T-helper 17 cell (primary cell): ENCODE results near the gene ZBTB24. TPM values are rescaled to one million over a fixed set of nuclear protein-coding genes. Genes with fewer than 3 reads are reported as not detected.
"Not testable (repeated sequence)": the region's sequence is repeated elsewhere in the genome, so short reads cannot be mapped to it uniquely, and the experiment has no call there.

Experiments used
- ATAC-seq: fragments of 150-1000 bp; cut with Tn5 transposase; 2 replicates; pipeline ENCODE4 v1.10.0; 2021; ENCODE audit warnings: mild to moderate bottlenecking, moderate library complexity
- DNase-seq, 3 donors: peaks; one replicate each; pipeline versions ENCODE4 v3.0.0 to v3.0.0-alpha.2; 2020 to 2021
- H3K9me3 ChIP-seq: one replicate; pipeline ENCODE4 v1.7.0; 2013; ENCODE audit warnings: low read length, mild to moderate bottlenecking; ENCODE audit not compliant: control insufficient read depth, poor library complexity, severe bottlenecking
- H3K27ac Mint-ChIP-seq: one replicate; pipeline ENCODE4 v1.8.0; 2022; ENCODE audit warnings: mild to moderate bottlenecking, moderate library complexity, mixed read lengths
- H3K27me3 Mint-ChIP-seq: one replicate; pipeline ENCODE4 v1.8.0; 2022; ENCODE audit warnings: mixed read lengths
- H3K36me3 Mint-ChIP-seq: one replicate; pipeline ENCODE4 v1.8.0; 2022; ENCODE audit warnings: low read depth, mixed read lengths
- H3K4me1 Mint-ChIP-seq: one replicate; pipeline ENCODE4 v1.8.0; 2022; ENCODE audit warnings: mild to moderate bottlenecking, mixed read lengths
- H3K4me3 Mint-ChIP-seq: one replicate; pipeline ENCODE4 v1.8.0; 2022; ENCODE audit warnings: mild to moderate bottlenecking, moderate library complexity, mixed read lengths
- total RNA-seq, 4 donors: library from RNA in 2 of 4; stranded (reverse) in 2 of 4; gene quantifications; one replicate each; pipeline ENCODE4 v1.2.3 and lab custom pipeline; 2022 to 2026

The ZBTB24 gene
- total RNA-seq, 2 donors from 2014 or later, result 14.3 to 15.3 TPM

DNA sequence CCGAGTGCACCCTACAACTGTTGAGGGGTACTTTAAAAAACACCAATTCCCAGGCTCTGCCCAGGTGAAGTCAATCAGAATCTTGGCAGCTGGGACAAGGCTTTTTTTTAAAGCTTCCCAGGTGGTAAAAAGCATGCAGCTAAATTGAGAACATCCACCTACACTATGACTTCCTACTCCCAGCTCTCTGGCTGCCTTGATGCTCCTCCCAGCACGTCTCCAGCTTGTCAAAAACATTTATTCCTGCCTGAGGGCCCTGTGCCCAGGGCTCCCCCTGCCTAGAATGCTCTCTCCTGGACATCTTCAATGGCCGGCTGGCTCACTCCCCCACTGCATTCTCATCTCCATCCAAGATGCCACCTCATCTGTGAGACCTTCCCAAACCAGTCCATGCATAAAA is 9.9 kb downstream of the ZBTB24 start:
- peaks cover 55% of the 10 kb centered on the region for H3K4me1 Mint-ChIP-seq

DNA sequence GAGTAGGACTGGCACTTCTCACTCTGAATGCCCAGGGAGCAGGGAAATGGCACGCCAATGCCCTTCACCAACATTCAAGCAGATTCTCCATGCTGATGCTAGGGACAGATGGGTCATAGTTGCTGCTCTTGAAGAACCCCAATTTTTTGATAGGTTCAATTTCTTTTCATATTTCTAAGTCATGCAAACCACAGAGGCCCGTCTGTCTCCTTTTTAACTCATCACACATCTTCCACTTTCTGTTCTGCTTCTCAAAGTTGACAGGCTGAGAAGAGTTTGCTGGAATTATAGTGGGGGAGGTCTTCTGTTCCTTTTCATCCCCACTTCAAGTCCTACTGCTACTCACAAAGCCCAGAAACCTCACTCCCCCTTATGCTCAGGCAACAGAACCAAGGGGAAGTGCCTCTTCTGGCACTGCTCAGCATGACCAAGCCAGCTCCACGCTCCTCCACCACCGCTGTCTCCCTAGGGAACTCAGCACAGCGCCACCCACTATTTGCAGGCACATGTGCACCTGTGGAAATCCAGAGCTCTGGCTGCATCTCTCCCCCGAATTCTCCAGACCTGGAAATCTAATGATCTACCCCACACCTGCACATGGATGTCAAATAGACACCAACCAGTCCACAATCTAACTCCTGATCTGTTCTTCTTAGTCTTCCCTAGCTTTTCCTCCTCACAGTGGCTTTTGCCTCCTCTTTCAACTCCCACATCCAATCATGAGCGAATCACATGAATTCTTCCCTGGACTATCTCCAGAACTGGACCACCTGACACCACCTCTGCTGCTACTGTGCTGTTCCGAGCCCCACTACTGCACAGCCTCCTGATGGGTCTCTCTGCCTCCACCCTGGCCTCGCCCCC is 10.7 kb downstream of the ZBTB24 start:
- H3K27me3 Mint-ChIP-seq, result no peaks in the 10 kb centered on the region
- peaks cover 52% of the 10 kb centered on the region for H3K4me1 Mint-ChIP-seq
- H3K9me3 ChIP-seq, result no peaks in the 10 kb centered on the region
- ATAC-seq (no peak), DNase-seq (no peak)
- peaks cover 24% of the 10 kb centered on the region for H3K36me3 Mint-ChIP-seq
- no peak overlapping the region for H3K4me3 Mint-ChIP-seq
- peak overlapping the region; percentile 67 for H3K27ac Mint-ChIP-seq

More for the DNA sequence above, 9.9 kb downstream of the ZBTB24 start:
- peak overlapping the region; percentile 67 for H3K27ac Mint-ChIP-seq
- H3K27me3 Mint-ChIP-seq, result no peaks in the 10 kb centered on the region
- H3K9me3 ChIP-seq, result no peaks in the 10 kb centered on the region
- peaks cover 21% of the 10 kb centered on the region for H3K36me3 Mint-ChIP-seq
- no peak for ATAC-seq
- DNase-seq, result no peak
- no peak overlapping the region for H3K4me3 Mint-ChIP-seq

DNA sequence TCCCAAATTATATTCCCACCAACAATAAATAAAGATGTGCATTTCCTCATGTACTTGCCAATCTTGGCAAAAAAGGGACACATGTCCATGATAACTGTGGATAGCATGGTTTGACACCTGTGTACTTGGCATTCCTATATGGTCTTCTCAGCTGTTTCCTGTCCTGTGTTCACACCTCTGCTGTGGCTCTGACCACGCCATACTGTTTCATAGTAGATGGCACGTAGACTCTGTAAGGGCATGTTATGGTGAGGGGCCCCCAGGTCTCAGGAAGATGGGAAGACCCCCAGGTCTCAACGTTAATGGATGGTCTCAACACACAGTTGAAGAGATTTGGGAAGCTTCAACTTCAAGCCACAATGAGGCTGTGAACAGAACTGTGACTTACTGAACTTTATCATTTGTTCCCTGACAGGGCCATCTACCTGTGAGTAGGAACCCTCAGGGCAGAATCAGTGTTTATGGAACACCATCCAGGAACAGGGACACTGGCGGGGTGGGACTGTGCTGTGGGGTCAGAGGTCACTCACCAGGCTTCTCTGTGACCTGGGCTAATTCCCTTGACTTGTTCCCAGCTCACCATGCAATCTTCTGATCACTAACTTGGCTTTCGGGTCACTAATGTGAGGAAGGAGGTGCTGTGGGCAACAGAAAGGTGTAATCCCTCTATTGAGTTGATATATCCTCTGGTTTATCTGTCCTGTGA is 11.8 kb downstream of the ZBTB24 start:
- peaks cover 24% of the 10 kb centered on the region for H3K36me3 Mint-ChIP-seq
- peaks cover 48% of the 10 kb centered on the region for H3K4me1 Mint-ChIP-seq
- DNase-seq (no peak), ATAC-seq (no peak)
- no peaks in the 10 kb centered on the region for H3K27me3 Mint-ChIP-seq
- peak overlapping the region; percentile 67 for H3K27ac Mint-ChIP-seq
- H3K4me3 Mint-ChIP-seq, result no peak overlapping the region
- H3K9me3 ChIP-seq, result no peaks in the 10 kb centered on the region

DNA sequence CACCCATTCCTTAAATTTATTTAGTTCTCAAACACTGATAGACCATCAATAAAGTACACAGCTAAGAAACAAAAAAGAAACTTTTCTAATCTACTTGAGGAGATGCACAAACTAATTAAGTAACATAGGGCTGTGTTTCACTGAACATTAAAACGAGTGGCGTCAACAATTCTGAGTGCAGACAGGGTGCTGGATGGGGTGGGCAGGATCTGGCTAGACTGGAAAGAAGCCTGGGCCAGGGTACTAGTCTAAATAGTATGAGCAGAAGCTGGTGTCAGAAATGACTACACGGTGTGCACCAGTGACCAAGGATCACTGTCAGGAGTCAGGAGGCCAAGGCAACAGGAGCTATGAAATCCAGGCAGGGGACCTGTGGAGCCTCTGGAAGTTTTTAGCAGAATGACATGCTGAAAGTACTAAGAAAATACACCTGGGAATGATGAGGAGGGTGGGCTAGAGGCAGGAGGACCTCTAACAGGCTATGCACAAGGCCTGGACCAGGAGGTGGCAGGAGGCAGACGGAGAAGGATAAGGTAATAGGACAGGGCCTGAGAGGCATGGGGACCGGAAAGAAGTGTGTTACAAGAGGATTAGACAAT is 13.3 kb downstream of the ZBTB24 start:
- peak overlapping the region; percentile 67 for H3K27ac Mint-ChIP-seq
- DNase-seq, result no peak
- peaks cover 24% of the 10 kb centered on the region for H3K36me3 Mint-ChIP-seq
- no peak for ATAC-seq
- no peaks in the 10 kb centered on the region for H3K9me3 ChIP-seq
- H3K27me3 Mint-ChIP-seq, result no peaks in the 10 kb centered on the region
- H3K4me1 Mint-ChIP-seq, result peaks cover 45% of the 10 kb centered on the region
- no peak overlapping the region for H3K4me3 Mint-ChIP-seq

GRCh38 chr6:109467696-109468095 is 15.3 kb downstream of the ZBTB24 start:
- Mint-ChIP-seq H3K4me3 (no peak overlapping the region), H3K4me1 (peaks cover 37% of the 10 kb centered on the region), H3K36me3 (peaks cover 17% of the 10 kb centered on the region), H3K27ac (peak overlapping the region; percentile 67), H3K27me3 (no peaks in the 10 kb centered on the region)
- no peak for DNase-seq
- no peaks in the 10 kb centered on the region for H3K9me3 ChIP-seq
- ATAC-seq, result no peak

DNA sequence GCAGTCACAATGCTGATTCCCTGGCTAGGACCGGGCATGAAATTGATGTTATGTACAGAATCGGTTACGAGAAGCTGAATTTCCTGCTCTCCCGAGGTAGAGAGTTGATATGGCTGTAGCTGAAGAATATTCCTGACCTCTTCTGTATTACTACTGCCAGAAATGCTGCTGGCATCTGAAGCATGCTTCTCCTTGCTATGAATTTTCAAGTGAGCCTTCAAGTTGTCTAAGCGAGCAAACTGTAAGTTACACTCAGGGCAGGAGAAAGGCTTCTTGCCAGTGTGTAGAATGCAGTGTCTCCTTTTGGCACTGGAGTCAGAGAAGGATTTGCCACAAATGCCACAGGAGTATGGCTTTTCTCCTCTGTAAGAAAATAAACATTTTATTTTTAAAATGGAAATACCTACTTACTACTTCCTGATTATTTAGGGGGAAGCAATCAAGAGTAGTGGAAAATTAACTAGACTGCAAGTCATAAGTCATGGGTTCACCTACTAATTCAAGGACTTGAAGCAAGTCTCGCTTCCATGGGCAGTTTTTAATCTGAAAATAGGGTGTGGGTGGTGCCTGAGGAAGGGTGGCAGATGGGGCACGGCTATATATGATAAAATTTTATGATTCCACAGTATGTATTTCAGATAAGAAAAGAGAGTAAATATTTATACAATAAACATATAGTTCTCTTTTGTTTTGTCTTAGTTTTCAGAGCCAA is 16.7 kb downstream of the ZBTB24 start:
- peaks cover 31% of the 10 kb centered on the region for H3K4me1 Mint-ChIP-seq
- H3K9me3 ChIP-seq, result no peaks in the 10 kb centered on the region
- no peak for ATAC-seq
- peaks cover 20% of the 10 kb centered on the region for H3K36me3 Mint-ChIP-seq
- H3K27ac Mint-ChIP-seq, result peak overlapping the region; percentile 67
- no peaks in the 10 kb centered on the region for H3K27me3 Mint-ChIP-seq
- no peak for DNase-seq
- no peak overlapping the region for H3K4me3 Mint-ChIP-seq

GRCh38 chr6:109465772-109466171 is 17.2 kb downstream of the ZBTB24 start:
- Mint-ChIP-seq H3K27ac (peak overlapping the region; percentile 67), H3K4me3 (no peak overlapping the region), H3K4me1 (peaks cover 31% of the 10 kb centered on the region), H3K36me3 (peaks cover 20% of the 10 kb centered on the region), H3K27me3 (no peaks in the 10 kb centered on the region)
- no peaks in the 10 kb centered on the region for H3K9me3 ChIP-seq
- ATAC-seq (no peak), DNase-seq (no peak)

- H3K36me3 Mint-ChIP-seq, result peaks cover 7% of the 10 kb centered on the region
- no peaks in the 10 kb centered on the region for H3K27me3 Mint-ChIP-seq
- H3K4me1 Mint-ChIP-seq, result peaks cover 35% of the 10 kb centered on the region
- H3K27ac Mint-ChIP-seq, result peak overlapping the region; percentile 67
- peak; percentile 37 for ATAC-seq
- H3K4me3 Mint-ChIP-seq, result no peak overlapping the region
- DNase-seq, result no peak
- no peaks in the 10 kb centered on the region for H3K9me3 ChIP-seq
Observed at GRCh38 chr6:109461733-109462526, 21.1 kb downstream of the ZBTB24 start.

DNA sequence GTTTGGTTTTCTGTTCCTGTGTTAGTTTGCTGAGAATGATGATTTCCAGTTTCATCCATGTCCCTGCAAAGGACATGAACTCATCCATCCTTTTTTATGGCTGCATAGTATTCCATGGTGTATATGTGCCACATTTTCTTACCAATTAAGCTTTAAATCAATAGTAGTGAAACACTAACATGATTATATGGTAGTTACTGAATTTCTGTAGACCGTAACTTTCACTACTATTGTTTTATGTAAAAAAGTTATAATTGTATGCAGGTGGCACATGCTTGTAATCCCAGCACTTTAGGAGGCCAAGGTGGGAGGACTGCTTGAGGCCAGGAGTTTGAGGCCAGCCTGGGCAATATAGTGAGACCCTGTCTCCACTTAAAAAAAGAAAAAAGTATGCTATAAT is 21.8 kb downstream of the ZBTB24 start:
- H3K27ac Mint-ChIP-seq, H3K9me3 ChIP-seq, H3K4me3 Mint-ChIP-seq, H3K27me3 Mint-ChIP-seq, DNase-seq, ATAC-seq, H3K36me3 Mint-ChIP-seq: not testable (repeated sequence)
- H3K4me1 Mint-ChIP-seq, result peaks cover 38% of the 10 kb centered on the region

DNA sequence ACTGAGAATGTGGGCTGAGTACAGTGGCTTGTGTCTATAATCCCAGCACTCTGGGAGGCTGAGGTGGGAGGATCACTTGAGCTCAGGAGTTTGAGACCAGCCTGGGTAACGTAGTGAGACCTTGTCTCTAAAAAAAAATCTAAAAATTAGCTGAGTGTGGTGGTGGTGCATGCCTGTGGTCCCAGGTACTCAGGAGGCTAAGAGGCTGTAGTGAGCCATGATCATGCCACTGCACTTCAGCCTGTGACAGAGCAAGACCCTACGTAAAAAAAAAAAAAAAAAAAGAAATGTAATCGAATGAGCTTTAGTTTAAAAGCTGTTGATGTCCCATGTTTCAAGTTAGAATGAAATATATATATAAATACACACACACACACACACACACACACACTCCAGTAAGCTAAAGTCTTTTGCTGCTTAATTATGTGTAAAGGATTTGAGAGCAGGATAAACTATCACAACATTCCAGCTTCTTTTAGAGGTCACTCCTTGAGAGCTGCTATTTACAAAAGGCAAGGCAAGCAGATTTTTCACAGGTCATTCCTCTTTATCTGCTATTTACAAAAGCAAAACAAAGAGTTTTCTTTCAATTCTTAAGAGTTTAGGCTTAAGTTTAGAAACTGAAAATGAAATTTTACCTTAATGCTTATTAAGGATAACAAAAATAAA is 22.7 kb downstream of the ZBTB24 start:
- Mint-ChIP-seq H3K27ac (peak overlapping the region; percentile 72), H3K36me3 (peaks cover 7% of the 10 kb centered on the region), H3K27me3 (no peaks in the 10 kb centered on the region), H3K4me3 (no peak overlapping the region), H3K4me1 (peaks cover 33% of the 10 kb centered on the region)
- DNase-seq, result no peak
- no peak for ATAC-seq
- no peaks in the 10 kb centered on the region for H3K9me3 ChIP-seq

GRCh38 chr6:109458774-109459531 is 24.1 kb downstream of the ZBTB24 start:
- Mint-ChIP-seq H3K4me1 (peaks cover 36% of the 10 kb centered on the region), H3K27ac (peak overlapping the region; percentile 72), H3K27me3 (no peaks in the 10 kb centered on the region), H3K36me3 (peaks cover 5% of the 10 kb centered on the region), H3K4me3 (peak overlapping the region; percentile 13)
- DNase-seq (no peak), ATAC-seq (peak; percentile 21)
- no peaks in the 10 kb centered on the region for H3K9me3 ChIP-seq
